WTC11 (cell line): ENCODE data around the gene SLC6A8. TPM values are rescaled to one million over a fixed set of nuclear protein-coding genes. Genes with fewer than 3 reads are reported as not detected.

Experiments used
- ATAC-seq: fragments of 200-7000 bp; cut with Tn5 transposase; 2 replicates; pipeline ENCODE4 v1.10.0; 2021; ENCODE audit warnings: mild to moderate bottlenecking, moderate library complexity
- CTCF ChIA-PET: fragments of 300-600 bp; sonication (Branson Sonifier 250); formaldehyde crosslinking; loops from one replicate; lab custom pipeline; 2021; ENCODE audit warnings: antibody characterized with exemption; lab: Charles Lee
- POLR2A ChIA-PET: fragments of 350-600 bp; sonication (Branson Sonifier 250); formaldehyde crosslinking; loops from one replicate; lab custom pipeline; 2021; ENCODE audit warnings: antibody characterized with exemption; lab: Charles Lee
- DNase-seq: peaks from one replicate; pipeline ENCODE4 v3.0.0; 2021; ENCODE audit warnings: low spot score
- H3K27ac Mint-ChIP-seq: 2 replicates; pipeline ENCODE4 v1.8.0; 2021; ENCODE audit warnings: mixed read lengths
- H3K27me3 Mint-ChIP-seq: 2 replicates; pipeline ENCODE4 v1.8.0; 2021; ENCODE audit warnings: low read depth, mild to moderate bottlenecking, moderate library complexity, mixed read lengths
- H3K36me3 Mint-ChIP-seq: 2 replicates; pipeline ENCODE4 v1.8.0; 2021; ENCODE audit warnings: mixed read lengths
- H3K4me1 Mint-ChIP-seq: 2 replicates; pipeline ENCODE4 v1.8.0; 2022; ENCODE audit warnings: mixed read lengths
- H3K4me3 Mint-ChIP-seq: 2 replicates; pipeline ENCODE4 v1.8.0; 2021; ENCODE audit warnings: mild to moderate bottlenecking, moderate library complexity, mixed read lengths
- H3K9me3 Mint-ChIP-seq: 2 replicates; pipeline ENCODE4 v1.8.0; 2021; ENCODE audit warnings: mixed read lengths
- E2F5 ChIP-seq: sonication (generic); formaldehyde crosslinking; IDR thresholded peaks from 2 replicates; pipeline ENCODE4 v1.8.1; 2022; ENCODE audit warnings: mild to moderate bottlenecking, moderate library complexity, missing genetic modification reagents
- FOXP1 ChIP-seq: sonication (generic); formaldehyde crosslinking; IDR thresholded peaks from 2 replicates; pipeline ENCODE4 v1.8.0; 2022; ENCODE audit warnings: missing genetic modification reagents, mild to moderate bottlenecking, moderate library complexity, borderline replicate concordance
- GABPB1 ChIP-seq: sonication (generic); formaldehyde crosslinking; IDR thresholded peaks from 2 replicates; pipeline ENCODE4 v1.8.1; 2023; ENCODE audit warnings: mild to moderate bottlenecking, missing genetic modification reagents
- JUN ChIP-seq: sonication (generic); formaldehyde crosslinking; IDR thresholded peaks from 2 replicates; pipeline ENCODE4 v1.8.0; 2023; ENCODE audit warnings: mild to moderate bottlenecking, missing genetic modification reagents
- NR3C1 ChIP-seq: sonication (generic); formaldehyde crosslinking; conservative IDR thresholded peaks from 2 replicates; pipeline ENCODE4 v1.8.1; 2023; ENCODE audit warnings: low read depth, mild to moderate bottlenecking, missing genetic modification reagents
- RELA ChIP-seq: sonication (generic); formaldehyde crosslinking; IDR thresholded peaks from 2 replicates; pipeline ENCODE4 v1.8.1; 2022; ENCODE audit warnings: missing genetic modification reagents, mild to moderate bottlenecking, borderline replicate concordance
- SMAD4 ChIP-seq: sonication (generic); formaldehyde crosslinking; IDR thresholded peaks from 2 replicates; pipeline ENCODE4 v1.8.0; 2022; ENCODE audit warnings: mild to moderate bottlenecking, missing genetic modification reagents
- SOX15 ChIP-seq: fragments of 250-450 bp; sonication (Bioruptor Pico); IDR thresholded peaks from 2 replicates; pipeline ENCODE4 v1.9.0; 2021; ENCODE audit warnings: mild to moderate bottlenecking
- TP53 ChIP-seq: sonication (generic); formaldehyde crosslinking; IDR thresholded peaks from 2 replicates; pipeline ENCODE4 v1.8.1; 2023; ENCODE audit warnings: mild to moderate bottlenecking, missing genetic modification reagents
- USF2 ChIP-seq: sonication (generic); formaldehyde crosslinking; IDR thresholded peaks from 2 replicates; pipeline ENCODE4 v1.8.1; 2023; ENCODE audit warnings: mild to moderate bottlenecking, missing genetic modification reagents, moderate library complexity
- ZMAT4 ChIP-seq: fragments of 250-450 bp; sonication (Bioruptor Pico); IDR thresholded peaks from 2 replicates; pipeline ENCODE4 v1.9.0; 2021; ENCODE audit warnings: mild to moderate bottlenecking
- ZNF396 ChIP-seq: fragments of 250-450 bp; sonication (Bioruptor Pico); IDR thresholded peaks from 2 replicates; pipeline ENCODE4 v1.8.0; 2021; ENCODE audit warnings: mild to moderate bottlenecking, moderate library complexity, borderline replicate concordance
- total RNA-seq: library from RNA; stranded (reverse); gene quantifications from 3 replicates; pipeline ENCODE4 v1.2.3, GENCODE V29; 2021
- TF ChIP-seq, protein P1 (sequence below): sonication (generic); formaldehyde crosslinking; IDR thresholded peaks from 2 replicates; pipeline ENCODE4 v1.8.1; 2022; ENCODE audit warnings: missing genetic modification reagents, borderline replicate concordance
- TF ChIP-seq, protein P2 (sequence below): fragments of 250-450 bp; sonication (Bioruptor Pico); IDR thresholded peaks from 2 replicates; pipeline ENCODE4 v1.9.0; 2021; ENCODE audit warnings: mild to moderate bottlenecking, borderline replicate concordance
- TF ChIP-seq, protein P3 (sequence below): sonication (generic); formaldehyde crosslinking; IDR thresholded peaks from 2 replicates; pipeline ENCODE4 v1.8.1; 2022; ENCODE audit warnings: mild to moderate bottlenecking, missing genetic modification reagents, moderate library complexity, borderline replicate concordance
- TF ChIP-seq, protein P4 (sequence below): sonication (generic); formaldehyde crosslinking; IDR thresholded peaks from 2 replicates; pipeline ENCODE4 v1.8.1; 2023; ENCODE audit warnings: mild to moderate bottlenecking, moderate library complexity, missing genetic modification reagents
- TF ChIP-seq, protein P5 (sequence below): sonication (generic); formaldehyde crosslinking; IDR thresholded peaks from 2 replicates; pipeline ENCODE4 v1.8.0; 2022; ENCODE audit warnings: mild to moderate bottlenecking, missing genetic modification reagents
- TF ChIP-seq, protein P6 (sequence below): sonication (generic); formaldehyde crosslinking; IDR thresholded peaks from 2 replicates; pipeline ENCODE4 v1.8.0; 2022; ENCODE audit warnings: missing genetic modification reagents

Gene SLC6A8
- total RNA-seq, 1 experiment from 2014 or later: 112 TPM

- TF ChIP-seq, protein P1, sequence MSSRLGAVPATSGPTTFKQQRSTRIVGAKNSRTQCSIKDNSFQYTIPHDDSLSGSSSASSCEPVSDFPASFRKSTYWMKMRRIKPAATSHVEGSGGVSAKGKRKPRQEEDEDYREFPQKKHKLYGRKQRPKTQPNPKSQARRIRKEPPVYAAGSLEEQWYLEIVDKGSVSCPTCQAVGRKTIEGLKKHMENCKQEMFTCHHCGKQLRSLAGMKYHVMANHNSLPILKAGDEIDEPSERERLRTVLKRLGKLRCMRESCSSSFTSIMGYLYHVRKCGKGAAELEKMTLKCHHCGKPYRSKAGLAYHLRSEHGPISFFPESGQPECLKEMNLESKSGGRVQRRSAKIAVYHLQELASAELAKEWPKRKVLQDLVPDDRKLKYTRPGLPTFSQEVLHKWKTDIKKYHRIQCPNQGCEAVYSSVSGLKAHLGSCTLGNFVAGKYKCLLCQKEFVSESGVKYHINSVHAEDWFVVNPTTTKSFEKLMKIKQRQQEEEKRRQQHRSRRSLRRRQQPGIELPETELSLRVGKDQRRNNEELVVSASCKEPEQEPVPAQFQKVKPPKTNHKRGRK (CRISPR knock-in tag): no peak
- TF ChIP-seq TP53 (CRISPR knock-in tag) (no peak), JUN (CRISPR knock-in tag) (no peak), SOX15 (no peak)
- TF ChIP-seq, protein P2, sequence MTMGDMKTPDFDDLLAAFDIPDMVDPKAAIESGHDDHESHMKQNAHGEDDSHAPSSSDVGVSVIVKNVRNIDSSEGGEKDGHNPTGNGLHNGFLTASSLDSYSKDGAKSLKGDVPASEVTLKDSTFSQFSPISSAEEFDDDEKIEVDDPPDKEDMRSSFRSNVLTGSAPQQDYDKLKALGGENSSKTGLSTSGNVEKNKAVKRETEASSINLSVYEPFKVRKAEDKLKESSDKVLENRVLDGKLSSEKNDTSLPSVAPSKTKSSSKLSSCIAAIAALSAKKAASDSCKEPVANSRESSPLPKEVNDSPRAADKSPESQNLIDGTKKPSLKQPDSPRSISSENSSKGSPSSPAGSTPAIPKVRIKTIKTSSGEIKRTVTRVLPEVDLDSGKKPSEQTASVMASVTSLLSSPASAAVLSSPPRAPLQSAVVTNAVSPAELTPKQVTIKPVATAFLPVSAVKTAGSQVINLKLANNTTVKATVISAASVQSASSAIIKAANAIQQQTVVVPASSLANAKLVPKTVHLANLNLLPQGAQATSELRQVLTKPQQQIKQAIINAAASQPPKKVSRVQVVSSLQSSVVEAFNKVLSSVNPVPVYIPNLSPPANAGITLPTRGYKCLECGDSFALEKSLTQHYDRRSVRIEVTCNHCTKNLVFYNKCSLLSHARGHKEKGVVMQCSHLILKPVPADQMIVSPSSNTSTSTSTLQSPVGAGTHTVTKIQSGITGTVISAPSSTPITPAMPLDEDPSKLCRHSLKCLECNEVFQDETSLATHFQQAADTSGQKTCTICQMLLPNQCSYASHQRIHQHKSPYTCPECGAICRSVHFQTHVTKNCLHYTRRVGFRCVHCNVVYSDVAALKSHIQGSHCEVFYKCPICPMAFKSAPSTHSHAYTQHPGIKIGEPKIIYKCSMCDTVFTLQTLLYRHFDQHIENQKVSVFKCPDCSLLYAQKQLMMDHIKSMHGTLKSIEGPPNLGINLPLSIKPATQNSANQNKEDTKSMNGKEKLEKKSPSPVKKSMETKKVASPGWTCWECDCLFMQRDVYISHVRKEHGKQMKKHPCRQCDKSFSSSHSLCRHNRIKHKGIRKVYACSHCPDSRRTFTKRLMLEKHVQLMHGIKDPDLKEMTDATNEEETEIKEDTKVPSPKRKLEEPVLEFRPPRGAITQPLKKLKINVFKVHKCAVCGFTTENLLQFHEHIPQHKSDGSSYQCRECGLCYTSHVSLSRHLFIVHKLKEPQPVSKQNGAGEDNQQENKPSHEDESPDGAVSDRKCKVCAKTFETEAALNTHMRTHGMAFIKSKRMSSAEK (CRISPR knock-in tag): no peak
Measured at GRCh38 chrX:153686711-153687110, 1.0 kb upstream of the SLC6A8 start (continued).

DNA sequence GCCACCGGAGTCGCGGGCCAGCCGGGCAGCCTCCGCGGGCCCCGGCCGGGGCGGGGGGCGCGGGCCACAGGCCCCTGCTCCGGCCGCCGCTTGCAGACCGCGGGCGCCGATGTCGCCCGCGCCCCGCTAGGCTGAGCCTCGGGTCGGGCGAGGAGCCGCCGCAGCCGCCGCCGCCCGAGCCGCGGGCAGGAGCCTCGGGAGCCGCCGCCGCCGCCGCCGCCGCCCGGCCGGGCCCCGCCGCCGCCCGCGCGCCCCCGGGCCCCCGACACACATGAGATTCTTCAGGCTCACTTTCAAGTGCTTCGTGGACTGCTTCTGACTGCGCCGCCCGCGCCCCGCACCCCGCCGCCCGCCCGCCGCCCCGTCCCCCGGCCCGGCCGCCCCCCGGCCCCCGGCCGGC, 345 bp downstream of the SLC6A8 start:
- Mint-ChIP-seq H3K27me3 (no peaks in the 10 kb centered on the region; the same call in 1 of the 2 replicates), H3K27ac (no peak overlapping the region), H3K4me1 (peaks cover 15% of the 10 kb centered on the region), H3K4me3 (no peak overlapping the region), H3K36me3 (peaks cover 6% of the 10 kb centered on the region), H3K9me3 (peaks cover 5% of the 10 kb centered on the region)
- TF ChIP-seq RELA: no peak
- TF ChIP-seq, protein P3, sequence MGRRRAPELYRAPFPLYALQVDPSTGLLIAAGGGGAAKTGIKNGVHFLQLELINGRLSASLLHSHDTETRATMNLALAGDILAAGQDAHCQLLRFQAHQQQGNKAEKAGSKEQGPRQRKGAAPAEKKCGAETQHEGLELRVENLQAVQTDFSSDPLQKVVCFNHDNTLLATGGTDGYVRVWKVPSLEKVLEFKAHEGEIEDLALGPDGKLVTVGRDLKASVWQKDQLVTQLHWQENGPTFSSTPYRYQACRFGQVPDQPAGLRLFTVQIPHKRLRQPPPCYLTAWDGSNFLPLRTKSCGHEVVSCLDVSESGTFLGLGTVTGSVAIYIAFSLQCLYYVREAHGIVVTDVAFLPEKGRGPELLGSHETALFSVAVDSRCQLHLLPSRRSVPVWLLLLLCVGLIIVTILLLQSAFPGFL: no peak
- TF ChIP-seq E2F5 (CRISPR knock-in tag): no peak
- TF ChIP-seq ZNF396: no peak
- TF ChIP-seq, protein P4, sequence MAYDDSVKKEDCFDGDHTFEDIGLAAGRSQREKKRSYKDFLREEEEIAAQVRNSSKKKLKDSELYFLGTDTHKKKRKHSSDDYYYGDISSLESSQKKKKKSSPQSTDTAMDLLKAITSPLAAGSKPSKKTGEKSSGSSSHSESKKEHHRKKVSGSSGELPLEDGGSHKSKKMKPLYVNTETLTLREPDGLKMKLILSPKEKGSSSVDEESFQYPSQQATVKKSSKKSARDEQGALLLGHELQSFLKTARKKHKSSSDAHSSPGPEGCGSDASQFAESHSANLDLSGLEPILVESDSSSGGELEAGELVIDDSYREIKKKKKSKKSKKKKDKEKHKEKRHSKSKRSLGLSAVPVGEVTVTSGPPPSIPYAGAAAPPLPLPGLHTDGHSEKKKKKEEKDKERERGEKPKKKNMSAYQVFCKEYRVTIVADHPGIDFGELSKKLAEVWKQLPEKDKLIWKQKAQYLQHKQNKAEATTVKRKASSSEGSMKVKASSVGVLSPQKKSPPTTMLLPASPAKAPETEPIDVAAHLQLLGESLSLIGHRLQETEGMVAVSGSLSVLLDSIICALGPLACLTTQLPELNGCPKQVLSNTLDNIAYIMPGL (CRISPR knock-in tag): no peak
- TF ChIP-seq SMAD4 (CRISPR knock-in tag): no peak
- no peak for TF ChIP-seq SOX15
- no peak for TF ChIP-seq NR3C1 (CRISPR knock-in tag)
- TF ChIP-seq, protein P5, sequence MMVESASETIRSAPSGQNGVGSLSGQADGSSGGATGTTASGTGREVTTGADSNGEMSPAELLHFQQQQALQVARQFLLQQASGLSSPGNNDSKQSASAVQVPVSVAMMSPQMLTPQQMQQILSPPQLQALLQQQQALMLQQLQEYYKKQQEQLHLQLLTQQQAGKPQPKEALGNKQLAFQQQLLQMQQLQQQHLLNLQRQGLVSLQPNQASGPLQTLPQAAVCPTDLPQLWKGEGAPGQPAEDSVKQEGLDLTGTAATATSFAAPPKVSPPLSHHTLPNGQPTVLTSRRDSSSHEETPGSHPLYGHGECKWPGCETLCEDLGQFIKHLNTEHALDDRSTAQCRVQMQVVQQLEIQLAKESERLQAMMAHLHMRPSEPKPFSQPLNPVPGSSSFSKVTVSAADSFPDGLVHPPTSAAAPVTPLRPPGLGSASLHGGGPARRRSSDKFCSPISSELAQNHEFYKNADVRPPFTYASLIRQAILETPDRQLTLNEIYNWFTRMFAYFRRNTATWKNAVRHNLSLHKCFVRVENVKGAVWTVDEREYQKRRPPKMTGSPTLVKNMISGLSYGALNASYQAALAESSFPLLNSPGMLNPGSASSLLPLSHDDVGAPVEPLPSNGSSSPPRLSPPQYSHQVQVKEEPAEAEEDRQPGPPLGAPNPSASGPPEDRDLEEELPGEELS: no peak
- no peak for TF ChIP-seq GABPB1 (CRISPR knock-in tag)
- no peak for TF ChIP-seq ZMAT4 (CRISPR knock-in tag)
- TF ChIP-seq USF2 (CRISPR knock-in tag): no peak
- no peak for TF ChIP-seq FOXP1
- TF ChIP-seq, protein P6, sequence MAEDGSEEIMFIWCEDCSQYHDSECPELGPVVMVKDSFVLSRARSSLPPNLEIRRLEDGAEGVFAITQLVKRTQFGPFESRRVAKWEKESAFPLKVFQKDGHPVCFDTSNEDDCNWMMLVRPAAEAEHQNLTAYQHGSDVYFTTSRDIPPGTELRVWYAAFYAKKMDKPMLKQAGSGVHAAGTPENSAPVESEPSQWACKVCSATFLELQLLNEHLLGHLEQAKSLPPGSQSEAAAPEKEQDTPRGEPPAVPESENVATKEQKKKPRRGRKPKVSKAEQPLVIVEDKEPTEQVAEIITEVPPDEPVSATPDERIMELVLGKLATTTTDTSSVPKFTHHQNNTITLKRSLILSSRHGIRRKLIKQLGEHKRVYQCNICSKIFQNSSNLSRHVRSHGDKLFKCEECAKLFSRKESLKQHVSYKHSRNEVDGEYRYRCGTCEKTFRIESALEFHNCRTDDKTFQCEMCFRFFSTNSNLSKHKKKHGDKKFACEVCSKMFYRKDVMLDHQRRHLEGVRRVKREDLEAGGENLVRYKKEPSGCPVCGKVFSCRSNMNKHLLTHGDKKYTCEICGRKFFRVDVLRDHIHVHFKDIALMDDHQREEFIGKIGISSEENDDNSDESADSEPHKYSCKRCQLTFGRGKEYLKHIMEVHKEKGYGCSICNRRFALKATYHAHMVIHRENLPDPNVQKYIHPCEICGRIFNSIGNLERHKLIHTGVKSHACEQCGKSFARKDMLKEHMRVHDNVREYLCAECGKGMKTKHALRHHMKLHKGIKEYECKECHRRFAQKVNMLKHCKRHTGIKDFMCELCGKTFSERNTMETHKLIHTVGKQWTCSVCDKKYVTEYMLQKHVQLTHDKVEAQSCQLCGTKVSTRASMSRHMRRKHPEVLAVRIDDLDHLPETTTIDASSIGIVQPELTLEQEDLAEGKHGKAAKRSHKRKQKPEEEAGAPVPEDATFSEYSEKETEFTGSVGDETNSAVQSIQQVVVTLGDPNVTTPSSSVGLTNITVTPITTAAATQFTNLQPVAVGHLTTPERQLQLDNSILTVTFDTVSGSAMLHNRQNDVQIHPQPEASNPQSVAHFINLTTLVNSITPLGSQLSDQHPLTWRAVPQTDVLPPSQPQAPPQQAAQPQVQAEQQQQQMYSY (CRISPR knock-in tag): no peak
- no peak for DNase-seq
- POLR2A ChIA-PET: no interaction called here
- ATAC-seq: no peak
- CTCF ChIA-PET: interaction anchor here (0.6 to 4.9 kb wide), 5 partner anchors 17 to 110 kb away, joined by 3 to 143 read pairs (median 5); partner anchors contain the start of gene PNCK
